ENCODE measurements around the gene CGAS.
A peak's percentile ranks its signal among the peaks of the same experiment; 100 is the strongest.
"Not testable (repeated sequence)": the region's sequence is repeated elsewhere in the genome, so short reads cannot be mapped to it uniquely, and the experiment has no call there.

The CGAS gene

GRCh38 chr6:73452107-73452461, at the start of gene CGAS:
TSS of gene CGAS (minus strand) at chr6:73452297. CDS start at chr6:73452181, 116 bp downstream.
- peak; percentile 86 for DNase-seq

GRCh38 chr6:73497915-73498314, 45.8 kb upstream of the CGAS start:
- DNase-seq: no peak

GRCh38 chr6:73491377-73491776, 39.3 kb upstream of the CGAS start:
- DNase-seq: no peak

- DNase-seq: no peak
Observed at GRCh38 chr6:73487473-73487872, 35.4 kb upstream of the CGAS start.

- no peak for DNase-seq
Observed at GRCh38 chr6:73484438-73484837, 32.3 kb upstream of the CGAS start.

- no peak for DNase-seq
Observed at GRCh38 chr6:73481969-73482368, 29.9 kb upstream of the CGAS start.

GRCh38 chr6:73477407-73477806, 25.3 kb upstream of the CGAS start:
- DNase-seq: no peak

- DNase-seq: no peak
Observed at GRCh38 chr6:73476723-73477122, 24.6 kb upstream of the CGAS start.

- DNase-seq: no peak
Observed at GRCh38 chr6:73471686-73472290, 19.7 kb upstream of the CGAS start.

GRCh38 chr6:73461537-73462350, 9.6 kb upstream of the CGAS start, which contains the start of gene MTO1:
TSS of gene MTO1 (plus strand) at chr6:73461737. CDS start at chr6:73461855, 118 bp downstream.
- DNase-seq: peak; percentile 88

GRCh38 chr6:73460056-73460455, 8.0 kb upstream of the CGAS start:
- no peak for DNase-seq

GRCh38 chr6:73459474-73459873, 7.4 kb upstream of the CGAS start:
- not testable (repeated sequence) for DNase-seq

- no peak for DNase-seq
Observed at GRCh38 chr6:73455865-73456629, 4.0 kb upstream of the CGAS start.

GRCh38 chr6:73451223-73452106, 632 bp downstream of the CGAS start:
- peak; percentile 64 for DNase-seq

GRCh38 chr6:73443555-73443954, 8.5 kb downstream of the CGAS start:
- no peak for DNase-seq

- DNase-seq: no peak
Observed at GRCh38 chr6:73435236-73435635, 16.9 kb downstream of the CGAS start.

- no peak for DNase-seq
Observed at GRCh38 chr6:73421534-73421933, 30.6 kb downstream of the CGAS start.

- DNase-seq: no peak
Observed at GRCh38 chr6:73418081-73418741, 33.9 kb downstream of the CGAS start.

- no peak for DNase-seq
Observed at GRCh38 chr6:73413102-73413501, 39.0 kb downstream of the CGAS start.

- no peak for DNase-seq
Observed at GRCh38 chr6:73409395-73409794, 42.7 kb downstream of the CGAS start.

GRCh38 chr6:73400656-73401055, 51.4 kb downstream of the CGAS start:
- no peak for DNase-seq

GRCh38 chr6:73395875-73396274, 56.2 kb downstream of the CGAS start:
- no peak for DNase-seq
